DOHH2 (cell line): ENCODE results near the gene EML6.

Experiments used
- H3F3A ChIP-seq: fragments of 200-600 bp; sonication (generic), shearing (Covaris generic); 2 replicates; pipeline ENCODE4 v1.6.0; 2016; ENCODE audit warnings: antibody characterized with exemption, mild to moderate bottlenecking; ENCODE audit not compliant: control insufficient read depth, insufficient read depth
- H3K27ac ChIP-seq: fragments of 200-600 bp; sonication (generic); 2 replicates; pipeline ENCODE4 v1.5.1; 2014; ENCODE audit warnings: low read depth, mild to moderate bottlenecking, low read length, moderate library complexity
- H3K27me3 ChIP-seq: fragments of 200-600 bp; sonication (generic); 2 replicates; pipeline ENCODE4 v1.6.1; 2014; ENCODE audit warnings: mild to moderate bottlenecking, low read length, mixed read lengths; ENCODE audit not compliant: control insufficient read depth
- H3K36me3 ChIP-seq: fragments of 200-600 bp; sonication (generic); 2 replicates; pipeline ENCODE4 v1.6.1; 2014; ENCODE audit warnings: mild to moderate bottlenecking, low read length, moderate library complexity, mixed read lengths; ENCODE audit not compliant: control insufficient read depth
- H3K4me1 ChIP-seq: fragments of 200-600 bp; sonication (generic); 2 replicates; pipeline ENCODE4 v1.6.1; 2014; ENCODE audit warnings: mild to moderate bottlenecking, low read length, mixed read lengths; ENCODE audit not compliant: control insufficient read depth
- H3K4me2 ChIP-seq: fragments of 200-600 bp; sonication (generic); 2 replicates; pipeline ENCODE4 v1.6.0; 2014; ENCODE audit warnings: mild to moderate bottlenecking, low read length, moderate library complexity
- H3K4me3 ChIP-seq: fragments of 200-600 bp; sonication (generic); 2 replicates; pipeline ENCODE4 v1.5.1; 2014; ENCODE audit warnings: mild to moderate bottlenecking, low read length, mixed read lengths
- H3K79me2 ChIP-seq: fragments of 200-600 bp; sonication (generic); 2 replicates; pipeline ENCODE4 v1.6.1; 2014; ENCODE audit warnings: mild to moderate bottlenecking, low read length, mixed read lengths; ENCODE audit not compliant: control insufficient read depth
- H3K9me2 ChIP-seq: fragments of 200-600 bp; sonication (generic); replicated peaks from 2 replicates; pipeline ENCODE4 v1.6.1; 2014; ENCODE audit warnings: mild to moderate bottlenecking, low read length, mixed read lengths; ENCODE audit not compliant: control insufficient read depth
- H3K9me3 ChIP-seq: fragments of 200-600 bp; sonication (generic); 2 replicates; pipeline ENCODE4 v1.6.1; 2014; ENCODE audit warnings: antibody characterized with exemption, low read length, mixed read lengths; ENCODE audit not compliant: control insufficient read depth, insufficient read depth
- H4K20me1 ChIP-seq: fragments of 200-600 bp; sonication (generic); 2 replicates; pipeline ENCODE4 v1.6.0; 2014; ENCODE audit warnings: low read depth, mild to moderate bottlenecking, antibody characterized with exemption, low read length, moderate library complexity; ENCODE audit not compliant: control insufficient read depth, insufficient read depth
- CTCF ChIP-seq: fragments of 200-600 bp; sonication (generic); IDR thresholded peaks from one replicate; pipeline ENCODE4 v1.5.1; 2014; ENCODE audit warnings: antibody characterized with exemption, mild to moderate bottlenecking, low read depth, low read length; ENCODE audit not compliant: poor library complexity, severe bottlenecking
- EZH2phosphoT487 ChIP-seq: fragments of 200-600 bp; sonication (generic); IDR thresholded peaks from 2 replicates; pipeline ENCODE4 v1.6.1; 2017; ENCODE audit warnings: borderline replicate concordance, mild to moderate bottlenecking, antibody characterized with exemption, low read length, moderate library complexity, mixed read lengths

Gene EML6

DNA sequence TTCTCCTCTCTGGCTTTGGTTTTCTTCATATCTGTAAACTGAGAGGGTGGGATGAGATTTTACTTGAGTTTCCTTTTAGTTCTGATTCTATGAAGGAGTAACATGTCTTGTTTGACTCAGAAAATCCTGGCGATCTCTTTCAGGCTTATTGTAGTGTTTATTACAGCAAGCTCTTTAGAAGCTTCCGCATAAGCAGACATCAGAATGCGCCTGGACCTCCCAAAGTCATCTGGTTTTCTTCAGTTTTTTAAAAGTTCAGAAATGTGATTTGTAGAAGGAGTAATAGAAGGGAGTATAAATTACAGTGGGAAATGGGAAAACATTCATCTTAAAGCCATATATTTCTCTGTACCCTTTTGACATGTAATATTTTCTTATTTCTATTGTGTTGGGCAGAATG, 68.4 kb downstream of the EML6 start:
- no peak for TF ChIP-seq EZH2phosphoT487
- no peak for TF ChIP-seq CTCF

GRCh38 chr2:54797307-54797706, 73.8 kb downstream of the EML6 start:
- H3K79me2 ChIP-seq = no peaks in the 10 kb centered on the region
- H3K27me3 ChIP-seq = no peaks in the 10 kb centered on the region
- no peaks in the 10 kb centered on the region for H4K20me1 ChIP-seq
- no peaks in the 10 kb centered on the region for H3K4me1 ChIP-seq
- H3K4me3 ChIP-seq = no peak overlapping the region
- no peaks in the 10 kb centered on the region for H3K9me2 ChIP-seq
- no peaks in the 10 kb centered on the region for H3F3A ChIP-seq
- H3K27ac ChIP-seq = no peak overlapping the region
- no peaks in the 10 kb centered on the region for H3K36me3 ChIP-seq
- no peak overlapping the region for H3K4me2 ChIP-seq
- no peaks in the 10 kb centered on the region for H3K9me3 ChIP-seq
- no peak for TF ChIP-seq EZH2phosphoT487
- no peak for TF ChIP-seq CTCF

More for the DNA sequence above, 68.4 kb downstream of the EML6 start:
- Histone ChIP-seq H3K9me2 (no peaks in the 10 kb centered on the region), H3K27me3 (no peaks in the 10 kb centered on the region), H3K9me3 (no peaks in the 10 kb centered on the region), H3K36me3 (peaks cover 12% of the 10 kb centered on the region), H3K4me2 (no peak overlapping the region), H3K4me3 (no peak overlapping the region), H3K4me1 (peaks cover 12% of the 10 kb centered on the region), H3K79me2 (peaks cover 5% of the 10 kb centered on the region), H4K20me1 (no peaks in the 10 kb centered on the region), H3K27ac (no peak overlapping the region), H3F3A (no peaks in the 10 kb centered on the region)

DNA sequence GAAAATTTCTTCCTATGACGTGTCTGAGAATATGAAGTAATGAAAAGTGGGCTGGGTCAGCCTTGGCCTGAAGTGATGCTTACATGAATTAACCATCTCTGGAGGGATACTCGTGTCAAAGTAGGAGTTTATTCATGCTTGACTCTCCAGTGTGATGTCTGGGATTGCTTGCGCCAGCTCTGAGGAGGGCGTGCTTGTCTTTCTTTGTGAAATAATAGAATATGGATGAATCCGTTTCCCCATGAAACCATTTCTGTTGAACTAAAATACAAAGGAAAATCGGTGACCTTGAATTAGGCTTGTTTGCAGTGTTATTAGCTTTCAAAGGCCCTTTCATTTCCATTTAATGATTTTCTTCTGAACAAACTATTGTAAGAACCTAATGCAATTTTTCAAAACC, 77.9 kb downstream of the EML6 start:
- Histone ChIP-seq H3K27me3 (no peaks in the 10 kb centered on the region), H3F3A (no peaks in the 10 kb centered on the region), H4K20me1 (no peaks in the 10 kb centered on the region), H3K9me2 (no peaks in the 10 kb centered on the region), H3K79me2 (no peaks in the 10 kb centered on the region), H3K36me3 (no peaks in the 10 kb centered on the region), H3K27ac (no peak overlapping the region), H3K9me3 (peaks cover 6% of the 10 kb centered on the region; the same call in 1 of the 2 replicates), H3K4me2 (no peak overlapping the region), H3K4me1 (no peaks in the 10 kb centered on the region), H3K4me3 (no peak overlapping the region)
- TF ChIP-seq EZH2phosphoT487 = no peak

- Histone ChIP-seq H3K9me2 (no peaks in the 10 kb centered on the region), H3K9me3 (peaks cover 6% of the 10 kb centered on the region; the same call in 1 of the 2 replicates), H3K4me1 (no peaks in the 10 kb centered on the region), H4K20me1 (no peaks in the 10 kb centered on the region), H3F3A (no peaks in the 10 kb centered on the region), H3K79me2 (no peaks in the 10 kb centered on the region), H3K27me3 (no peaks in the 10 kb centered on the region), H3K27ac (no peak overlapping the region), H3K4me2 (no peak overlapping the region), H3K4me3 (no peak overlapping the region), H3K36me3 (no peaks in the 10 kb centered on the region)
- TF ChIP-seq EZH2phosphoT487 = no peak
- no peak for TF ChIP-seq CTCF
Observed at GRCh38 chr2:54803783-54804751, 80.6 kb downstream of the EML6 start.
